ENCODE results near the gene ATP5F1B. TPM values are rescaled to one million over a fixed set of nuclear protein-coding genes. Genes with fewer than 3 reads are reported as not detected.

ATP5F1B gene
- total RNA-seq, 1 experiment from 2014 or later = 1,064 TPM

DNA sequence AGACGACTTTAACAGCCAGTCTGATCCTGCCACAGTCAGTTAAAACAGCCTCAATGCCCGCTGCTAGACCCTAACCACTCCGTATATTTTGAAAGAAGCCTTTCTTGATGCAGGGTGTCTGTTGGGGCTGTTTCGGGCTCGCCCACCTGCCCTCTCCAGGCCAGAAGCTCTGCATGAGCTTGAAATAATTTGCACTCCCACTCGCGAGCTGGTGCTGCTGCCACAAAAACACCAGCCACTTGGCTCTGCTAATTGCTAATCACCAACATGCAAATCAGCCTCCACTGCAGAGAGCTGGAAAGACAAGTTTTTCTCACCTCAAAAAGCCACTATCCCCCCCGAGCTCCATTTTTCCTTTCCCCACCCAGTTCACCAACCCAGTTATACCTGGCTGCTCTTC lies 31.2 kb downstream of the ATP5F1B start:
- Mint-ChIP-seq H3K4me3 (no peak overlapping the region), H3K27ac (no peak overlapping the region), H3K9me3 (no peaks in the 10 kb centered on the region), H3K27me3 (ENCODE audit: low read depth) (no peaks in the 10 kb centered on the region), H3K4me1 (no peaks in the 10 kb centered on the region), H3K36me3 (peaks cover 64% of the 10 kb centered on the region)
- DNase-seq (ENCODE audit: low spot score) = no peak
- ChIA-PET POLR2A (no interaction called here), CTCF (interaction anchor here (2.6 kb wide), 1 partner anchor 22 kb away, joined by 17 read pairs; no protein-coding TSS in a partner anchor)
- no peak for TF ChIP-seq CBFB (CRISPR knock-in tag; IDR thresholded peaks at IDR 0.05; ENCODE audit: low read depth)
- no peak for TF ChIP-seq ESRRA (CRISPR knock-in tag; IDR thresholded peaks at IDR 0.05; ENCODE audit: borderline replicate concordance)
- TF ChIP-seq ELF4 (CRISPR knock-in tag; IDR thresholded peaks at IDR 0.05; ENCODE audit: low read depth) = no peak
- TF ChIP-seq, protein P1, sequence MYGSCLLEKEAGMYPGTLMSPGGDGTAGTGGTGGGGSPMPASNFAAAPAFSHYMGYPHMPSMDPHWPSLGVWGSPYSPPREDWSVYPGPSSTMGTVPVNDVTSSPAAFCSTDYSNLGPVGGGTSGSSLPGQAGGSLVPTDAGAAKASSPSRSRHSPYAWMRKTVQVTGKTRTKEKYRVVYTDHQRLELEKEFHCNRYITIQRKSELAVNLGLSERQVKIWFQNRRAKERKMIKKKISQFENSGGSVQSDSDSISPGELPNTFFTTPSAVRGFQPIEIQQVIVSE (CRISPR knock-in tag; IDR thresholded peaks at IDR 0.05; ENCODE audit: borderline replicate concordance) = no peak
- no peak for TF ChIP-seq ZNF263 (CRISPR knock-in tag; IDR thresholded peaks at IDR 0.05; ENCODE audit: low read depth)
- no peak for TF ChIP-seq CREB1 (CRISPR knock-in tag; IDR thresholded peaks at IDR 0.05)
- TF ChIP-seq MYBL2 (CRISPR knock-in tag; IDR thresholded peaks at IDR 0.05) = no peak
- no peak for TF ChIP-seq CREM (CRISPR knock-in tag; IDR thresholded peaks at IDR 0.05)
- no peak for TF ChIP-seq ZNF219 (CRISPR knock-in tag; IDR thresholded peaks at IDR 0.05; ENCODE audit: borderline replicate concordance)
- TF ChIP-seq ZNF121 (CRISPR knock-in tag; IDR thresholded peaks at IDR 0.05) = no peak
- TF ChIP-seq ZNF416 (CRISPR knock-in tag; IDR thresholded peaks at IDR 0.05) = no peak
- no peak for TF ChIP-seq NR1H2 (CRISPR knock-in tag; IDR thresholded peaks at IDR 0.05)
- TF ChIP-seq ETV6 (CRISPR knock-in tag; IDR thresholded peaks at IDR 0.05) = no peak
- no peak for TF ChIP-seq SMAD4 (CRISPR knock-in tag; IDR thresholded peaks at IDR 0.05)
- TF ChIP-seq PRRX2 (CRISPR knock-in tag; IDR thresholded peaks at IDR 0.05) = no peak
- TF ChIP-seq, protein P2, sequence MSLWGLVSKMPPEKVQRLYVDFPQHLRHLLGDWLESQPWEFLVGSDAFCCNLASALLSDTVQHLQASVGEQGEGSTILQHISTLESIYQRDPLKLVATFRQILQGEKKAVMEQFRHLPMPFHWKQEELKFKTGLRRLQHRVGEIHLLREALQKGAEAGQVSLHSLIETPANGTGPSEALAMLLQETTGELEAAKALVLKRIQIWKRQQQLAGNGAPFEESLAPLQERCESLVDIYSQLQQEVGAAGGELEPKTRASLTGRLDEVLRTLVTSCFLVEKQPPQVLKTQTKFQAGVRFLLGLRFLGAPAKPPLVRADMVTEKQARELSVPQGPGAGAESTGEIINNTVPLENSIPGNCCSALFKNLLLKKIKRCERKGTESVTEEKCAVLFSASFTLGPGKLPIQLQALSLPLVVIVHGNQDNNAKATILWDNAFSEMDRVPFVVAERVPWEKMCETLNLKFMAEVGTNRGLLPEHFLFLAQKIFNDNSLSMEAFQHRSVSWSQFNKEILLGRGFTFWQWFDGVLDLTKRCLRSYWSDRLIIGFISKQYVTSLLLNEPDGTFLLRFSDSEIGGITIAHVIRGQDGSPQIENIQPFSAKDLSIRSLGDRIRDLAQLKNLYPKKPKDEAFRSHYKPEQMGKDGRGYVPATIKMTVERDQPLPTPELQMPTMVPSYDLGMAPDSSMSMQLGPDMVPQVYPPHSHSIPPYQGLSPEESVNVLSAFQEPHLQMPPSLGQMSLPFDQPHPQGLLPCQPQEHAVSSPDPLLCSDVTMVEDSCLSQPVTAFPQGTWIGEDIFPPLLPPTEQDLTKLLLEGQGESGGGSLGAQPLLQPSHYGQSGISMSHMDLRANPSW (CRISPR knock-in tag; conservative IDR thresholded peaks at IDR 0.05; ENCODE audit: low read depth) = no peak
- TF ChIP-seq, protein P3, sequence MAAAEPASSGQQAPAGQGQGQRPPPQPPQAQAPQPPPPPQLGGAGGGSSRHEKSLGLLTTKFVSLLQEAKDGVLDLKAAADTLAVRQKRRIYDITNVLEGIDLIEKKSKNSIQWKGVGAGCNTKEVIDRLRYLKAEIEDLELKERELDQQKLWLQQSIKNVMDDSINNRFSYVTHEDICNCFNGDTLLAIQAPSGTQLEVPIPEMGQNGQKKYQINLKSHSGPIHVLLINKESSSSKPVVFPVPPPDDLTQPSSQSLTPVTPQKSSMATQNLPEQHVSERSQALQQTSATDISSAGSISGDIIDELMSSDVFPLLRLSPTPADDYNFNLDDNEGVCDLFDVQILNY (CRISPR knock-in tag; IDR thresholded peaks at IDR 0.05) = no peak
- no peak for TF ChIP-seq TEAD4 (CRISPR knock-in tag; IDR thresholded peaks at IDR 0.05)
- no peak for TF ChIP-seq RORB (CRISPR knock-in tag; IDR thresholded peaks at IDR 0.05)
- no peak for ATAC-seq

DNA sequence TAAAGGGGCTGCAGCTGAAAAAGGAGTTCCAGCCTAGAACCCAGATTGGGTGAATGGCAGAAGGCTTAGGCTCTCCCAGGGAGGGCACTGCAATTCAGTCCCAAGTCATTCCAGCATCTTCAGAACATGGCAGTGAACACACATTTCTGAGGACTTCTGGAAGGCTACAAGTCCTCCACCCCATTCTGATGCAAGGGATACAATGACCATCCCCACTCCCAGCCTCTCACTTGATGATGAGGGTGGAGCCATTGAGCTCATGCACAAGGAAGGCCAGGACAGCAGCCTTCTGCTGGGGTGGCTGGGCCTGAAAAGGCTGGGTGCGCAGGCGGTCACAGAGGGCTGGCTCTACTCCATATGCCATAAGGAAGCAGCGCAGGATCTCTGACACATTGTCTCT lies 41.4 kb downstream of the ATP5F1B start:
- Mint-ChIP-seq H3K36me3 (peaks cover 83% of the 10 kb centered on the region), H3K4me3 (no peak overlapping the region), H3K27me3 (ENCODE audit: low read depth) (no peaks in the 10 kb centered on the region; the same call in 1 of the 2 replicates), H3K4me1 (no peaks in the 10 kb centered on the region), H3K9me3 (no peaks in the 10 kb centered on the region), H3K27ac (no peak overlapping the region)
- POLR2A ChIA-PET = no interaction called here
- CTCF ChIA-PET = interaction anchor here (0.9 kb wide), 1 partner anchor 32 kb away, joined by 3 read pairs; no protein-coding TSS in a partner anchor
- DNase-seq (ENCODE audit: low spot score) = no peak
- ATAC-seq = no peak
- TF ChIP-seq RORB (CRISPR knock-in tag; IDR thresholded peaks at IDR 0.05) = no peak
- TF ChIP-seq ZNF121 (CRISPR knock-in tag; IDR thresholded peaks at IDR 0.05) = no peak
- TF ChIP-seq KAT7 (CRISPR knock-in tag; IDR thresholded peaks at IDR 0.05; ENCODE audit: borderline replicate concordance) = no peak
- TF ChIP-seq, protein P4, sequence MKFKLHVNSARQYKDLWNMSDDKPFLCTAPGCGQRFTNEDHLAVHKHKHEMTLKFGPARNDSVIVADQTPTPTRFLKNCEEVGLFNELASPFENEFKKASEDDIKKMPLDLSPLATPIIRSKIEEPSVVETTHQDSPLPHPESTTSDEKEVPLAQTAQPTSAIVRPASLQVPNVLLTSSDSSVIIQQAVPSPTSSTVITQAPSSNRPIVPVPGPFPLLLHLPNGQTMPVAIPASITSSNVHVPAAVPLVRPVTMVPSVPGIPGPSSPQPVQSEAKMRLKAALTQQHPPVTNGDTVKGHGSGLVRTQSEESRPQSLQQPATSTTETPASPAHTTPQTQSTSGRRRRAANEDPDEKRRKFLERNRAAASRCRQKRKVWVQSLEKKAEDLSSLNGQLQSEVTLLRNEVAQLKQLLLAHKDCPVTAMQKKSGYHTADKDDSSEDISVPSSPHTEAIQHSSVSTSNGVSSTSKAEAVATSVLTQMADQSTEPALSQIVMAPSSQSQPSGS (CRISPR knock-in tag; IDR thresholded peaks at IDR 0.05; ENCODE audit: borderline replicate concordance, low read depth) = no peak
- TF ChIP-seq ZNF416 (CRISPR knock-in tag; IDR thresholded peaks at IDR 0.05) = no peak
- TF ChIP-seq IRF2 (CRISPR knock-in tag; IDR thresholded peaks at IDR 0.05; ENCODE audit: borderline replicate concordance, low read depth) = no peak
- TF ChIP-seq ZNF138 (CRISPR knock-in tag; conservative IDR thresholded peaks at IDR 0.05) = no peak
- TF ChIP-seq, protein P5, sequence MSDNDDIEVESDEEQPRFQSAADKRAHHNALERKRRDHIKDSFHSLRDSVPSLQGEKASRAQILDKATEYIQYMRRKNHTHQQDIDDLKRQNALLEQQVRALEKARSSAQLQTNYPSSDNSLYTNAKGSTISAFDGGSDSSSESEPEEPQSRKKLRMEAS (CRISPR knock-in tag; IDR thresholded peaks at IDR 0.05) = no peak
- TF ChIP-seq GTF2I (CRISPR knock-in tag; conservative IDR thresholded peaks at IDR 0.05) = no peak
- TF ChIP-seq, protein P6, sequence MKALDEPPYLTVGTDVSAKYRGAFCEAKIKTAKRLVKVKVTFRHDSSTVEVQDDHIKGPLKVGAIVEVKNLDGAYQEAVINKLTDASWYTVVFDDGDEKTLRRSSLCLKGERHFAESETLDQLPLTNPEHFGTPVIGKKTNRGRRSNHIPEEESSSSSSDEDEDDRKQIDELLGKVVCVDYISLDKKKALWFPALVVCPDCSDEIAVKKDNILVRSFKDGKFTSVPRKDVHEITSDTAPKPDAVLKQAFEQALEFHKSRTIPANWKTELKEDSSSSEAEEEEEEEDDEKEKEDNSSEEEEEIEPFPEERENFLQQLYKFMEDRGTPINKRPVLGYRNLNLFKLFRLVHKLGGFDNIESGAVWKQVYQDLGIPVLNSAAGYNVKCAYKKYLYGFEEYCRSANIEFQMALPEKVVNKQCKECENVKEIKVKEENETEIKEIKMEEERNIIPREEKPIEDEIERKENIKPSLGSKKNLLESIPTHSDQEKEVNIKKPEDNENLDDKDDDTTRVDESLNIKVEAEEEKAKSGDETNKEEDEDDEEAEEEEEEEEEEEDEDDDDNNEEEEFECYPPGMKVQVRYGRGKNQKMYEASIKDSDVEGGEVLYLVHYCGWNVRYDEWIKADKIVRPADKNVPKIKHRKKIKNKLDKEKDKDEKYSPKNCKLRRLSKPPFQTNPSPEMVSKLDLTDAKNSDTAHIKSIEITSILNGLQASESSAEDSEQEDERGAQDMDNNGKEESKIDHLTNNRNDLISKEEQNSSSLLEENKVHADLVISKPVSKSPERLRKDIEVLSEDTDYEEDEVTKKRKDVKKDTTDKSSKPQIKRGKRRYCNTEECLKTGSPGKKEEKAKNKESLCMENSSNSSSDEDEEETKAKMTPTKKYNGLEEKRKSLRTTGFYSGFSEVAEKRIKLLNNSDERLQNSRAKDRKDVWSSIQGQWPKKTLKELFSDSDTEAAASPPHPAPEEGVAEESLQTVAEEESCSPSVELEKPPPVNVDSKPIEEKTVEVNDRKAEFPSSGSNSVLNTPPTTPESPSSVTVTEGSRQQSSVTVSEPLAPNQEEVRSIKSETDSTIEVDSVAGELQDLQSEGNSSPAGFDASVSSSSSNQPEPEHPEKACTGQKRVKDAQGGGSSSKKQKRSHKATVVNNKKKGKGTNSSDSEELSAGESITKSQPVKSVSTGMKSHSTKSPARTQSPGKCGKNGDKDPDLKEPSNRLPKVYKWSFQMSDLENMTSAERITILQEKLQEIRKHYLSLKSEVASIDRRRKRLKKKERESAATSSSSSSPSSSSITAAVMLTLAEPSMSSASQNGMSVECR (CRISPR knock-in tag; IDR thresholded peaks at IDR 0.05; ENCODE audit: borderline replicate concordance) = no peak
- TF ChIP-seq, protein P7, sequence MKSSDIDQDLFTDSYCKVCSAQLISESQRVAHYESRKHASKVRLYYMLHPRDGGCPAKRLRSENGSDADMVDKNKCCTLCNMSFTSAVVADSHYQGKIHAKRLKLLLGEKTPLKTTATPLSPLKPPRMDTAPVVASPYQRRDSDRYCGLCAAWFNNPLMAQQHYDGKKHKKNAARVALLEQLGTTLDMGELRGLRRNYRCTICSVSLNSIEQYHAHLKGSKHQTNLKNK (CRISPR knock-in tag; IDR thresholded peaks at IDR 0.05) = no peak
- TF ChIP-seq SMAD4 (CRISPR knock-in tag; IDR thresholded peaks at IDR 0.05) = no peak
